ENCODE results near the gene MAP10.

MAP10 gene

DNA sequence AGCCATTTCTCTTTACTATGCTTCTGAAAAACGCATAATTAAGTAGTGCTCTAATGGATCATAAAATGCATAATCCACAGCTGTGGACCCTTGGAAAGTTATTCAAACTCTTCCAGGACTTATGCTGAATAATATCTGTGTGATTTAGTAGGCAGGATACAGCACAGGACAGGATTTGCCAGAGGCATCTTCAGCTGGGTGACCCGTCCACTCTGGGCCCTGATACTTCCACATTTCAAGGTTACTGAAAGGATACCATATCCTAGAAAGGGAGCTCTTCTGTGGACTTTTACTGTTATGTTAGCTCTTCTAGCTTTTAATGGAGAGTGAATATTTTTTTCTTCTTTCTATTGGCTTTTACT is 49.6 kb downstream of the MAP10 start:
- no peak for DNase-seq (ENCODE audit: low spot score)

DNA sequence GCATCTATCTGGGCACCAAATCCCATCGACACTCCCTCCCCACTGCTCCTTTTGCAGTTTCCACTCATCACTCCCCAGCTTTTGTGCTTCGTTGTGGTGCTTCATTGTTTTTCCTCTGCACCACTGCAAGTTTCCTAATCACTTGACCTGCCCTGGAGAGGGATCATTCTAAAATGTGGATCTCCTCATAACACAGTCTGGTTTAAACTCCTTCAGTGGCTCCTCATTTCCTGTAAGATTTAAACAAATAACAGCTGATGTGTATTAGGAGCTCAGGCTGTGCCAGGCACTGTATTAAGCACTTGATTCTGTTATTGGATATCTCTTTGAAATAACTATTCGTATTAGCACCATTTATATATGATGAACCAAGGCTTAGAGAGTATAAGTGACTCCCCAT is 51.3 kb downstream of the MAP10 start:
- no peak for DNase-seq (ENCODE audit: low spot score)

All from AG08396 (cell line).